ENCODE measurements around the gene ADCY3.
"Not testable (repeated sequence)": the region's sequence is repeated elsewhere in the genome, so short reads cannot be mapped to it uniquely, and the experiment has no call there.

ADCY3 gene

DNA sequence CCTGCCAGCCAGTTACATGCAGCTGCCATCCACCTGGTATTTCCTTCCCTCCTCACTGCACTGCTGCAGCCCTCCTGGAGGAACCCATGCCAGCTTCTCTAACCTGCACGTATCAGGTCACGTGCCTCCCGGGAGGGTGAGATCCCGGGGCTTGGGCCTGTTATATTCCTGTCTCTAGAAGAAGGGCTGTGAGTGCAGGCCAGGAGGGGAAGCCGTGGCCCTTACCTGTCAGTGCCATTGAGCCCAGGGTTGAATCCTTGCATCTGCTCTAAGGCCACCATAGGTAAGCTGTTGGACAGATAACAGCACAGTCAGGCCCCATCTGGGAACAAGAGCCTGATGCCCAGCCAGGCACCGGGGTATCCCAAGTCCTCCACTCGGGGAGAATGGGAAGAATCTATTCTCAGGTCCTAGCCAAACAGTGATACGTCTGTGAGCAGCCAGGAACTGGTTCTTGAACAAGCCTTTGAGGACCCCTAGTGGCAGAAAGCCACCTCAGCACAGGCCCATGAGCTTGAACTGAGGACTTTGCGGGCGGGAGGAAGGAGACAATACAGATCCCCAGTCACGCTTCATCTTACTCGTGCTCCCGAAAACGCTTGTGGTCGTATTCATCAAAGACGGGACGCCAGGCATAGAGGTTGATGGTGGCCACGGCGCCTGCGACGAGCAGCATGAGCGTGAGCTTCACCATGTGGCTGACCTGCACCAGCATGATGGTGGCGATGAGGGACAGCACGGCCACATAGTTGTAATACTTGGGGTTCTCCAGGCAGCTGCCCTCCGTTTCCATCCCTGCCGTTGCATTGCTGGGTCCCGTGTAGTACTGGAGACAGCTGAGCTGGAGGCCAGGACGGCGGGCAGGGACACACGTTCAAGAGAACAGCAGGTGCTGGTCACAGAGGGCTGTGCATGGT is 92.5 kb downstream of the ADCY3 start:
- peak; percentile 83 for DNase-seq

DNA sequence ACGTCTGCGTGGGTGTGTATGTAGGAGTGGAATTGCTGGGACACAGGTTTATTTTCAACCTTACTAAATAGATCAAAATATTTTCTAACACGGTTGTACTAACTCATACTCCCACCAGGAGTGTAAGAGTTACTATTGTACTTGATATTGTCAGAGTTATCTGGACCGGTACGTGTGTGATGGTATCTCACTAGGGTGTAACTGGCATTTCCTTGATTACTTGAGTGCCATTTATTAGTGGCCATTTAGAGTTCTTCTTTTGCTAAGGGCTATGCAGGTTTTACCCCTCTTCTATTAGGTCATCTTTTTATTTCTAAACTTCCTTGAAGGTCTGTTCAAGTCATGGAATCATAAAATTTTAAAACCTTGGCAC is 93.3 kb downstream of the ADCY3 start:
- no peak for DNase-seq

DNA sequence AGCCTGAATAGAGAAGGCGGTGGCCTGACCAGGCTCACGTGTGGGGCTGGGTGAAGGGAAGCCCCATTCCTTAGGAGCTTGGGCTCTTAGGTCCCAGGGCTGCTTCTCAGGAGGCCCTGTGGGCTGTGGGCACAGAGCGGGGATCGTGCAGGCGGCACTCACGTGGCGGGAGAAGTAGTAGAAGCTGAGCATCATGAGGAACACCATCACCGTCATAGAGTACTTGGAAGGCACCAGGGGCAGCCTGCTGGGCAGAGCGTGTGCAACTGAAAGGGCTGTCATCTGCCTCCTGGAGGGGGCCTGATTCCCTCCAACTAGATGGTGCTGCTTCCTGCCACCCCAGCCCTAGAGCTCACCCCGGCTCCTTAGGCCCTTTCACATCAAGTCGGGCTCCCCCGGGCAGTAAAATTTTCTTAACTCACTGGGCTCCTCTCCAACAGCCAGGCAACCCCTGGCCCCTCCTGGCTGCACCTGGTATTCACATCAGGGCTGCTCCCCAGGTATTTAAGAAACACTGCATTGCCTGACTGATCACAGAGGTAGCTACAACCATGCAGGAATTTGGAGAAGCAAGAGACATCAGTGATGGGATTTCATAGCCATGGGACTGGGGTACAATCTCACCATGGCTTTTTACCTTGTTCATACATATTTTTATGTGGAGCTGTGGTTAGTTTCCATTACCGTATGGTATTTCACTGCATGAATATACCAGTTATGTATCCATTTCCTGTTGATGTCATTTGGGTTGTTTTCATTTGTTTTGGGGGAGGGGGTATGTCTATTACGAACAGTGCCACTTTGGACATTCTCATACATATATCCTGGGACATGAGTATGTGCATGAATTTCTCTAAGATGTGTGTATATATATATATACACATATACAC is 93.9 kb downstream of the ADCY3 start:
- peak; percentile 38 for DNase-seq

DNA sequence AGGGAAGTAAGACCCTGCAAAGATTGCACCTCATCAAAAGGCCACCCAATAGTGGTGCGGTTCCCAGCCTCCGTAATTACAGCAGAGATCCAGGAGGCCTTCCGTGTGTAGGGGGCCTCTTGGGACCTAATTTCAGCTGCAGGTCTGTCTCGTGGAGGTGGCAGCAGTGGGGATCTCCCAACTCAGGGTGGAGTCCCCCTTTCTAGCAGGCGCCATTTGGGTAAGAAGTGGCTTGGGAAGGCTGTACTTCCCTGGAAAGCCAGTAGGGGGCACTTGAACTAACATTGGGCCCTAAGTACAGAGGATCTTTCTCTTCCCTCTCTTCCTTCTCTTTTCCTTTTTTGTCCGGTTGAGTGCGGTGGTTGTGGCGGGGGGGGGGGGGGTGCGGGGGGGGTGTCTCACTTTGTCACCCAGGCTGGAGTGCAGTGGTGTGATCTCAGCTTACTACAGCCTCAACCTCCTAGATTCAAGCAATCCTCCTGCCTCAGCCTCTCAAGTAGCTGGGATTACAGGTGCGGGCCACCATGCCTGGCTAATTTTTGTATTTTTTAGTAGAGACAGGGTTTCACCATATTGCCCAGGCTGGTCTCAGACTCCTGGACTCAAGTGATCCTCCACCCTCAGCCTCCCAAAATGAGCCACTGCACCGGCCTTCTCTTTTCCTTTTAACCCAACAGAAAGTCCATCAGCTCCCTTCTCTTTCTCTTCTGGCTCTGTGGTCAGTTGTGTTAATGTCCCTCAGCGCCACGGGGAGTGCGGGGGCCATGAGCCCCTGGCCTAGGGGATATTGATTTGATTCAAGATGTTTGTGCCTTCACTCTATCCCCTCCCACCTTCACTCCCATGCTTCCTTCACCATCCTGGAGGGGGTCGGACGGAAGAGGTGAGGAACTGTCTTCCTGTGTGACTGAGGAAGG is 94.8 kb downstream of the ADCY3 start:
- peak; percentile 28 for DNase-seq

DNA sequence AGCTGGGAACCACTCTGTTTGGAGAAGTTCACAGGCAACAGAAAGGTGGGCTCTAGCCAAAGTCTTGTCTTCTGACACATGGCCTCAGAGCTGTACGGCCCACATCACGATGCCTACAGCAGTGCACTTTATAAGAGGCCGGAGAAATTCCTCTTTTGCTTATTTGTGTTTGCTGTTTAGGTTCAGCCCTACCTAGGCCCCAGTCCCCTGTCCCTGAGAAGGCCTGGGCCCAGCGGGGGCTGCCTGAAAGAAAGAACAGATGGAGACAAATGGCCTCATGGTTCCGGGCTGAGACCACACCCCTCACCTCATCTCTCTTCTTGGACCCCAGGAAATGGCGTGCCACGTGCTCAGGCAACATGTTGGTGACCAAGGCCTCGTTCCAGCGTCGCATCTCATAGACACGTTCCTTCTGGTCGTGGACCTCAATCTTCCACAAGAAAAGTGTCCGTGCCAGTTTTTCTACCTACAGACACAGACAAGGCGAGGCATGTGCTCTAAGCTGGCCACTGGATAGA is 95.9 kb downstream of the ADCY3 start:
- no peak for DNase-seq

DNA sequence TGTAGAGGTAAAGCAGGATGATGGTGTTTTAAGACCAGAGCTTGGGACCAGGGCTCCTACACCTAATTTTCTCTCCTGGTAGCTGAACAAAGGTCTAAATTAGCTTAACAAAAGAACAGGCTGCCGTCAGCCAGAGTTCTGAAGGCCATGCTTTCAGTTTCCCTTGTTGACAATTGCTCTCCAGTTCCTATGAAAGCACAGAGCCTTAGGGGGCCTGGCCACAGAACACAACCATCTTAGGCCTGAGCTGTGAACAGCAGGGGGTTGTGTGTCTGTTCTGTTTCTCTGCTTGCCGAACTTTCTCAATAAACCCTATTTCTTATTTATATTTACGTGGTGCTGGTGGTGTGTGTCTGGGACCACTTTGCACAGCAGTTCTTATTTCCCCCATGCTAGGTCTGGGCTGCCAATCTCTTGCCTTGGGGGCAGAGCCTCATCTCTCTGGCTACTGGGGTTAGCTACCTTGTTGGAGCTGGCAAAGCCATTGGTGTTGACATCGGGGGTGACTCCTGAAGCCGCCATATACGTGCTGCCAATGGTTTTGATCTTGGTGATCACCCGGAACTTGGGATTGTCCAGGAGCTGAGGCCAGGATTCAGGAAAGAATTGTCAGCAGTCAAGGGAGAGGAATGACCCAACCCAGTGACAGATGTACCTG is 97.9 kb downstream of the ADCY3 start:
- no peak for DNase-seq

DNA sequence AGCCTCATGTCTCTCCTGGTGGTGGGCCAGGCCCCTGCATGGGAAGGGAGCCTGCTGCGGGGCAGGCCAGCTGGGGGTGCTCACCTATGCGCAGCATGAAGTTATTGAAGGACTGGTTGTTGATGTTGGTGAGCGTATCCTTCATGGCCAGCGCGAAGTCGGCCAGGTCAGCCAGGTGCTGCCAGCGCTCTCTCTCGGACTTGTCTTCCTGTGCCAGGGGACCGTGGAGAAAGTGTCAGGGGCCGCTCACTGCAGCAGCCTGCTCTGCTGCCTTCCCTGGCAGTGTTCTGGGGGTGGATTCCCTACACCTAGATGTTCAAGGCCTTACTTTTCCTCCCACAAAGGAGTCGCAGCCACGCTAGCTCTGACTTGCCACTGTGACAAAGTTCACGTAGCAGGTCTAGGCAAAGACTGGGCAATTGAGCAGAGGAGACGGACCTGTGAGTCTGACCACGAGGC is 98.6 kb downstream of the ADCY3 start:
- no peak for DNase-seq

DNA sequence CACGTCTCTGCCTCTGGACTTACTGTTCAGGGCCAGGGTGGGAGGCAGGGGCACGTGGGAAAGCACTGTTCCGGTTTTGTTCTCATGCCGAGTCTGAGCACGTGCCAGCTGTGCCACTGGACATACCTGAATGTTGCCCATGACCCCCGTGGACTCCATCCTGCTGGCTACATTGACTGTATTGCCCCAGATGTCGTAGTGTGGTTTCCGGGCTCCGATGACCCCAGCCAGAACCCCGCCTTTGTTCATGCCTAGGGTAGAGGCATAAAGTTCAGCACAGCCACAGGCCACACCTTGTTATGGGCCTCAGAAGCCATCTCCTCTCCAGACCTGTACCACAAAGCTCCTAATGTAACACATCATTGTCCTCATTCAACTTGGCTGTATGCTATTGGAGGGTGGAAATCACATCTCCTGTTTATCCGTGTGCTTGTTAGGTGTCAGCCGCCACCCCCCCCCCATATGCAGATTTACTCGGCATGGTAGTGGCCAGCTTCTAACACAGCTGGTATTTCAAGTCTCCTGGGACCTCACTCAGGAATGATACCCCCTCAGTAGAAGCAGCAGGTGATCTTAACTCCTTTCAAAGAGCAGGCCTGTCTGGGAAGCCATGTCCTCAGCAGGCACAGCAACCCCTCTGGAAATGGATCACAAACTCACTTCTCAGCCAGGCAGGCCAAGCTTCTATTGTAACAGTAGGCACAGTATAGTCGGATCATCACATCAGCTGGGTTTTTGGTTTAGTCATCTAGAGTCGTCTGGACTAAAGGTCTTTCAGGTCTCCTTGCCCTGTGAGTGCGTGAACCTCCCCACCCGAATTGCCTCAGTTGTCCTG is 99.2 kb downstream of the ADCY3 start:
- no peak for DNase-seq

DNA sequence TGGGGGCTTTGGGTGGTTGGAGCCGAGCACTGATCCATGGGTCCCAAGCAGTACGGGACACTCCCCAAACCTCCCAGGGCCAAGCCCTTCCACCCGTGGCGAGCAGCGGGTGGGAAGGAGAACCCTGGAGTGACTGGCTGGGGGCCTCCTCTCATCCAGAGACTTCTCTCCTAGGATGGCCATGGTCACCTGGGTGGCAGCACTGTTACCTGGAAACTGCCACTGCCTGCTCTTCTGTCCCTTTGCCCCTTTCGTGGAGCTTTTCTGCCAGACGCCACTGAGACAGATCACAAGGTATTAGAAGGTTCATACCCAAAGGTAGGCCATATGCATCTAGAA is 99.9 kb downstream of the ADCY3 start:
- no peak for DNase-seq

DNA sequence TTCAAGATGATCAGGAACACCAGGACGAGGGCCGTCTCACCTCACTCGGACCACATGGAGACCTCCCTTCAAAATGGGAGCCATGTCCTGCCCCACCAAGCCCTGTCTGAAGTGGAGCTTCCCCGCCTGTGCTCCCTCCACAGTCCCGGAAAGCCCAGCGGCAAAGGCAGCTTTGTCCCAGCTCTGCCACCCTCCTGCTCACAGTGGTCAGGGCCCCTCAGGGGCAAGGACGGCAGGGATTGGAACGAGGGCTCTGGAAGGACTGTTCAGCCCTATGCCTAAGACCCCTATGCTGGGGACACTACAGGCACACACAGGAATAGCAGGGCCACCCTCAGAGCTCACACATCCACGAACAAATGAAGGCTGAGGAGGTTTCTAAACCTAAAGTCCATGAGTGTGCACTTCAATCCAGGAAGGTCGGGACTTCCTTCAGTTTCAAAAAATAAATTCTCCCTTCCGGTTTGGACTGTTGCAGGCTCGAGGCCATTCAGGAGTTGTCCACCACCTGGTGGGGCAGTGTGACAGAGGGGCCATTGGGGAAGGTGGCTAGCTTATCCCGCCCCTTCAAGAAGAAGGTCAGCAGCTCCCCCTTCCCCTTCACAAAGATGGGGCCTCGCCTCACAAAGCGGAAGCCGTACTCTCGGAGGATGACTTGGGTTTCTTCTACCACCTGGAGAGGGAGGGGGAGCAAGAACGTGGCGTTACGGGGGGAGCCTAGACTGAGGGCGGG is 100.4 kb downstream of the ADCY3 start:
- no peak for DNase-seq

DNA sequence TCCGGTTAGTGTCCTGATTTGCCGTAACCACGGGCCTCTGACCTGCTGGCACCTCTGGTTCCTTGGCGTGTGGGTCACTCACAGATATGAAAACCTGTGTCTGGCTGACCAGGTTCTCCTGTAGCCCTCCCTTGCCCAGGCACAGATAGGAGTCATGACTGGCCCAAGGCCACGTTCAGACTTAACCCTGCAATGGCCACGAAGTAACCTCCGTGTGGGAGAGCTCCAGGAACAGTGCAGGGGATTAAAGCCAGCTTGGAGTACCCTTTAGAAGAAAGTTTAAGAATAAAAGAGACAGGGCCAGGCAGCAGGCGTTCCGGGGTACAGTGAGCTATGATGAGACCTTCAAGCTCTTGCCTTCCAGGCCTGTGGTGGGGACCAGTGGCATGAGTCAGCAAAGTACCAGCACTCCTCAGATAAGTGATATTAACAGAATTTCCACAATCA is 101.3 kb downstream of the ADCY3 start:
- no peak for DNase-seq

DNA sequence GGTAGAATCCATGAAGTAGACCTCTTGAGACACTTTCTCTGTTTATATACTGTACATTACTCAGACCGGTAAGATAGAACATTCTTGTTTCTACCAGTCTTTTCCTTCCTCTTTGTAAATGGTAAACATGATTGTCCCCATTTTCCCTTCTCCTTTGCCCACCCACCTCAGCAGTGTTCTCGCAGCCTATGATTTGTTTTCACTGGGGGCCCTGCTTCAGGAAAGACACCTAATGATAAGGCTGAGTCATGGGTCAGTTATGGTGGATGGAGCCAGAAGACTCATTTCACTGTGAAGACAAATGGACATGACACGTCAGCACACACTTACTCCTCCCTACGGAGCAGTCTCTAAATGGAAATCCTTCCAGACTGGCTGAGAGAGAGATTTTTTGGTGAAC is 103.2 kb downstream of the ADCY3 start:
- DNase-seq = peak; percentile 81

DNA sequence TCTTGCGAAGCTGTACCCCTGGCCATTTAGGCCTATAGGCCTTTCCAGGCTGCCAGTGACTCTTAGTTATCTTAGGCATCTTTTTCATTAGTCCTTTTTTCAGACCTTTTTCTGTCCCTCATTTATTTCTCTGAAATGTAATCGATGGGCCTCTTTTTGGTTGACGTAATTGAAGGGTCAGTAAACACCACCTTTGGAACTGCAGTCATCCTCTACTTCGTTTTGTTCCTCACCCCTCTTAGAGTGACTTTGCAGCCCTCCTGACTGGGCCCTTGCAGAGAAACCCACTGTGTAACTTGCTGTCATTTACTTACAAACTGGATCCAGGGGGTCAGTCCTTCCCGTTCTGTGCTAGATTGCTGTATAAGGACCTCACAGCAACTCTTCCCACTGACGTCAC is 103.6 kb downstream of the ADCY3 start:
- no peak for DNase-seq

DNA sequence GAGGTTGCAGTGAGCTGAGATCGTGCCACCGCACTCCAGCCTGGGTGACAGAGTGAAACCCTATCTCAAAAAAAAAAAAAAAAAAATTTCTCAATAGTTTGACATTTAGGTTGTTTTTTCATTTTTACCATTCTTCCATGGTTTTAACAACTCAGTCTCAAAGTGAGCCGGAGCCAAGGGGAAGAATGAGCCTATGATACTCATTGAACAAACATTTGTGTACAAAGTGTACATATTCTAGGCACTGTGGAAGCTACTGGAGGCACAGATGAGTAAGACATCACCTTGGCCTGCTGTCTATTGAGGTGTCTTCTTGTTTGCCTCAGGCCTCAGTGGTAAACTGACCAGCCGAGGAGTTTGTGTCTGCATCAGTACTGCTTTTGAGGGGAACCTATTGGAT is 104.9 kb downstream of the ADCY3 start:
- DNase-seq = no peak

DNA sequence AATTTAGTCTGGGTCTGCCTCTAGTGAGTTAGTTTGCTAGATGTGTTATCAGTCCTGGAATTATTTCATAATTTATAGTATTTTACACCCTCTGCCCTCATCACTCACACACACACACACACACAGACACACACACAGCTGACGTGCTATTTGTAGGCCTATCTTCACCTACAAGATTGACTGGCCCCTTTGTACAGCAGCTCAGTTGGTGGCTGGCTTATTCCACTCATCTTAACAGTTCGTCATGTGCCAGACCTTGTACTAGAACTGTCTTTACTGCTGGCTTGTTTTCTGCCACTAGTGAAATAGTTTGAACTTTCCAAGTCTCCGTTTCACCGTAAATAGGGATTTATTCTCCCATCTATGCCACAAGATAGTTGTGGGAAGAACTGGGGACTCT is 105.5 kb downstream of the ADCY3 start:
- no peak for DNase-seq

DNA sequence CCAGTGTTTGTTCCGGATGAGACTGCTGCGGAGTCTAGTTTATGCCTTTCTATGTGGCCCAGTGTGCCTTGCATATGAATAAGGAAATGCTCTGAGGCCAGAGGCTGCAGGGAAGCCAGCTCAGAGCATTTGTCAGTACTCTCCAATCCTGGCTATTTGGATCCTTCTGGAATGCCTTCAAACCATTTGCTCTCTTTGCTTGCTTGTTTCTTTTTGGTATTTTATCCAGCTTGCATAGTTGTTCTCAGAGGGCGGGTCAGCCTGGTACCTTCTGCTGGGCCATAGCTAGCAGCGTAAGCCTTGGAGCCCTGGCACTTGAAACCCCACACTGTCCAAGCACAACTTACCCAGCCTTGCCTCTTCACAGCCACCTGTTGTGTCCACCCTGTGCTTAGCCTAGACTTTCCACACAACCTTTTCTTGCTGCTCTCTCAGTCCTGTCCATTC is 106.3 kb downstream of the ADCY3 start:
- DNase-seq = no peak

DNA sequence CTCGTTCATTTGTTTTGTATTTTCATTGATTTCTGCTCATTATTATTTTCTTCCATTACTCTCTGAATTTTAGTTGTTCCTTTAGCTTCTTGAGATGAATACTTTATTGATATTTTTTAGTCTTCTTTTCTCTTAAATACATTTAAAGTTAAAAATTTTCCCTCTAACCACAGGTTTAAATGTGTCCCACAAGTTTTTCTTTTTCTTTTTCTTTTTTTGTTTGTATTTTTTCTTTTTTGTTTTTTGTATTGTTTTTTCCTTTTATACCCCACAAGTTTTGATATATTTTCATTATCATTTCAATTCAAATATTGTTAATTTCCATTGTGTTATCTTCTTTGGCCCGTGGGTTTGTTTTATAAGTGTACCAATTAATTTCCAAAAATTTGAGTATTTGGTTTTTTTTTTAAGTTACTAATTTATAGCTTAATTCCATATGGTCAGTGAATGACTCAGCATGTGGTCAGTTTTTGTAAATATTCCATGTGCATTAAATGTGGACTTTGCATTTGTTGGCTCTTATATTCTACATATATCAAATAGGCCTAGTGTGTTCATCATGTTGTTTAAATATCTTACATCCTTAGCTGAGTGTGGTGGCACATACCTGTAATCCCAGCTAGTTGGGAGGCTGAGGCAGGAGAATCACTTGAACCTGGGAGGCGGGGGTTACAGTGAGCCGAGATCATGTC is 110.6 kb downstream of the ADCY3 start:
- DNase-seq = peak; percentile 51

DNA sequence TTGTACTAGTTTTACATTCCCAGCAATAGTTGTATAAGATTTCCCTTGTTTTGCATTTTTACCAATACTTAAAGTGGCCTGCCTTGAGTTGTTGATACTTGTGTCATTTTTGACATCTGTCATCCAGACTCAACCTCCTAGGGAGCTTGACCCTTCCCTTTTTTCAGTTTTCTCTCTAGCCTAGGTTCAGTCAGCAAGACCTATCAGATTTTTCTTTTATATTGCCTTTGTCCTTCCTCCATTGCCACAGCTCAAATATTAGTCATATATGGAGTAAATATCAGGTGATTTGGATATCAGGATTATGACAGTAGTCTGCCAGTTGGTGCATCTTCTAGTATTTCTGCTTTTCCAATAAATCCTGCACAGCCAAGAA is 113.4 kb downstream of the ADCY3 start:
- no peak for DNase-seq

DNA sequence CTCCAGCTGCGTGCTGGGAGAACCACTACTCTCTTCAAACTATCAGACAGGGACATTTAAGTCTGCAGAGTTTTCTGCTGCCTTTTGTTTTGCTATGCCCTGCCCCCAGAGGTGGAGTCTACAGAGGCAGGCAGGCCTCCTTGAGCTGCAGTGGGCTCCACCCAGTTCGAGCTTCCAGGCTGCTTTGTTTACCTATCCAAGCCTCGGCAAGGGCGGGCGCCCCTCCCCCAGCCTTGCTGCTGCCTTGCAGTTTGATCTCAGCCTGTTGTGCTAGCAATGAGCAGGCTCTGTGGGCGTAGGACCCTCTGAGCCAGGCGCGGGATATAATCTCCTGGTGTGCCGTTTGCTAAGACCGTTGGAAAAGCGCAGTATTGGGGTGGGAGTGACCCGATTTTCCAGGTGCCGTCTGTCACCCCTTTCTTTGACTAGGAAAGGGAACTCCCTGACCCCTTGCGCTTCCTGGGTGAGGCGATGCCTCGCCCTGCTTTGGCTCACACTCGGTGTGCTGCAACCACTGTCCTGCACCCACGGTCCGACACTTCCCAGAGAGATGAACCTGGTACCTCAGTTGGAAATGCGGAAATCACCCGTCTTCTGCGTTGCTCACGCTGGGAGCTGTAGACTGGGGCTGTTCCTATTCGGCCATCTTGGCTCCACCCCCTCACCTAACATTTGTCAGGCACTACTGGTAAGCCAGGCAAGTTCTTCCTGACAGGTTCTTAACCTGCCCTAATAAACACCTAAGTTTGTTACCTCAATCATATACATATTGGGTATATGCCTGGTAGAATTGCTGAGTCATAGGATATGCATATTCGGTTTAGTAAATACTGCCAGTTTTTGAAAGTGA is 114.0 kb downstream of the ADCY3 start:
- DNase-seq = not testable (repeated sequence)

Data from HCEC 1CT (cell line).